ENCODE measurements around the gene EEF1AKMT1. TPM values are rescaled to one million over a fixed set of nuclear protein-coding genes. Genes with fewer than 3 reads are reported as not detected.

The EEF1AKMT1 gene
- total RNA-seq, 4 donors from 2014 or later, result 5.9 to 8.5 (median 8.0) TPM

- DNase-seq, result no peak
- TF ChIP-seq, protein P1, sequence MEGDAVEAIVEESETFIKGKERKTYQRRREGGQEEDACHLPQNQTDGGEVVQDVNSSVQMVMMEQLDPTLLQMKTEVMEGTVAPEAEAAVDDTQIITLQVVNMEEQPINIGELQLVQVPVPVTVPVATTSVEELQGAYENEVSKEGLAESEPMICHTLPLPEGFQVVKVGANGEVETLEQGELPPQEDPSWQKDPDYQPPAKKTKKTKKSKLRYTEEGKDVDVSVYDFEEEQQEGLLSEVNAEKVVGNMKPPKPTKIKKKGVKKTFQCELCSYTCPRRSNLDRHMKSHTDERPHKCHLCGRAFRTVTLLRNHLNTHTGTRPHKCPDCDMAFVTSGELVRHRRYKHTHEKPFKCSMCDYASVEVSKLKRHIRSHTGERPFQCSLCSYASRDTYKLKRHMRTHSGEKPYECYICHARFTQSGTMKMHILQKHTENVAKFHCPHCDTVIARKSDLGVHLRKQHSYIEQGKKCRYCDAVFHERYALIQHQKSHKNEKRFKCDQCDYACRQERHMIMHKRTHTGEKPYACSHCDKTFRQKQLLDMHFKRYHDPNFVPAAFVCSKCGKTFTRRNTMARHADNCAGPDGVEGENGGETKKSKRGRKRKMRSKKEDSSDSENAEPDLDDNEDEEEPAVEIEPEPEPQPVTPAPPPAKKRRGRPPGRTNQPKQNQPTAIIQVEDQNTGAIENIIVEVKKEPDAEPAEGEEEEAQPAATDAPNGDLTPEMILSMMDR (IDR thresholded peaks at IDR 0.05 in 4 of 5, conservative IDR thresholded peaks at IDR 0.05 in 1 of 5), result no peak
- TF ChIP-seq POLR2A (IDR thresholded peaks at IDR 0.05), result no peak
- intact Hi-C loops (cut with DNase I; ENCODE audit: low total_unique reads) (loop anchor here (5.0 kb wide), 1 partner anchor 821 kb away; the partner anchor contains the start of gene ZMYM2), in situ Hi-C loops (cut with MboI; ENCODE audit: low sequenced_read_pairs in 4 of 4) (no loop called here)
- no peak for ATAC-seq
- no peaks in the 10 kb centered on the region for H3K9me3 ChIP-seq
- no peaks in the 10 kb centered on the region for H3K4me1 ChIP-seq
- H3K27me3 ChIP-seq, result no peaks in the 10 kb centered on the region
- H3K27ac ChIP-seq, result peak overlapping the region in 1 of 4 donors; percentile 36
- H3K36me3 ChIP-seq, result peaks cover 0 to 18% of the 10 kb centered on the region in 2 donors
- no peak overlapping the region for H3K4me3 ChIP-seq
These were observed 4.5 kb upstream of the EEF1AKMT1 start for GRCh38 chr13:20778311-20778710.

GRCh38 chr13:20776751-20777150, 3.0 kb upstream of the EEF1AKMT1 start:
- H3K4me3 ChIP-seq, result no peak overlapping the region
- DNase-seq, result no peak
- ATAC-seq, result no peak
- no peak for TF ChIP-seq POLR2A (IDR thresholded peaks at IDR 0.05)
- TF ChIP-seq, protein P1 (IDR thresholded peaks at IDR 0.05 in 4 of 5, conservative IDR thresholded peaks at IDR 0.05 in 1 of 5), result no peak
- no peaks in the 10 kb centered on the region for H3K27me3 ChIP-seq
- no peaks in the 10 kb centered on the region for H3K9me3 ChIP-seq
- intact Hi-C loops (cut with DNase I; ENCODE audit: low total_unique reads) (loop anchor here (5.0 kb wide), 1 partner anchor 819 kb away; the partner anchor contains the start of gene ZMYM2), in situ Hi-C loops (cut with MboI; ENCODE audit: low sequenced_read_pairs in 4 of 4) (no loop called here)
- peaks cover 7 to 10% of the 10 kb centered on the region in 2 donors for H3K4me1 ChIP-seq
- H3K27ac ChIP-seq, result peak overlapping the region in 1 of 4 donors; percentile 10
- peaks cover 0 to 2% of the 10 kb centered on the region in 2 donors for H3K36me3 ChIP-seq

- H3K4me3 ChIP-seq, result no peak overlapping the region
- H3K4me1 ChIP-seq, result peaks cover 8 to 10% of the 10 kb centered on the region in 2 donors
- ATAC-seq (no peak), DNase-seq (no peak)
- TF ChIP-seq, protein P1 (IDR thresholded peaks at IDR 0.05 in 4 of 5, conservative IDR thresholded peaks at IDR 0.05 in 1 of 5), result no peak
- TF ChIP-seq POLR2A (IDR thresholded peaks at IDR 0.05), result no peak
- intact Hi-C loops (cut with DNase I; ENCODE audit: low total_unique reads) (loop anchor here (2.0 to 5.0 kb wide), 2 partner anchors 19 to 819 kb away; partner anchors contain the start of gene ZMYM2), in situ Hi-C loops (cut with MboI; ENCODE audit: low sequenced_read_pairs in 4 of 4) (no loop called here)
- no peaks in the 10 kb centered on the region for H3K27me3 ChIP-seq
- no peak overlapping the region for H3K27ac ChIP-seq
- no peaks in the 10 kb centered on the region for H3K9me3 ChIP-seq
- peaks cover 0 to 4% of the 10 kb centered on the region in 2 donors for H3K36me3 ChIP-seq
These were observed 2.2 kb upstream of the EEF1AKMT1 start for GRCh38 chr13:20775961-20776360.

DNA sequence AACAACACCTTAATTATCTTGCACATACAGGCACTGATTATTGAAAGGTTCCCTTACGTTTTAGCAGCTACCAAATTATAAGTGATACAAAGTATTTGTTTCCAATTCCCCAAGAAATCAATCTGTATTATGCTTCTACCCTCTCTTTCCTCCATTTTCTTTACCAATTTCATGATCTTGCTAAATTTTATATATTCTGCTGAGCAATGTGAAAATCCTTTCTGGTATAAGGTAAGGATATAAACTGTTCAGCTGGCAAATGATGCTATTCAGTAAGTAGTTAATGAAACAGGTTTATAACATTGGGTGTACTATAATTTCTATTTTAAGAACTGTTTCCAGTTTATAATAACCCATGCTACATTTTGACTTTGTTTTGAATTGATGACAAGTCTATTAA, 985 bp upstream of the EEF1AKMT1 start:
- TF ChIP-seq POLR2A (IDR thresholded peaks at IDR 0.05), result no peak
- TF ChIP-seq, protein P1 (IDR thresholded peaks at IDR 0.05 in 4 of 5, conservative IDR thresholded peaks at IDR 0.05 in 1 of 5), result no peak

More for the DNA sequence above, 985 bp upstream of the EEF1AKMT1 start:
- ATAC-seq (no peak), DNase-seq (no peak)
- in situ Hi-C loops (cut with MboI; ENCODE audit: low sequenced_read_pairs in 4 of 4) (no loop called here), intact Hi-C loops (cut with DNase I; ENCODE audit: low total_unique reads) (loop anchor here (2.0 to 5.0 kb wide), 4 partner anchors 20 to 817 kb away; partner anchors contain the start of genes IFT88 and ZMYM2)
- H3K9me3 ChIP-seq, result no peaks in the 10 kb centered on the region
- peaks cover 10 to 11% of the 10 kb centered on the region in 2 donors for H3K4me1 ChIP-seq
- peaks cover 0 to 13% of the 10 kb centered on the region in 2 donors for H3K36me3 ChIP-seq
- peak overlapping the region; percentile 1 to 95 (median 92) for H3K27ac ChIP-seq
- H3K4me3 ChIP-seq, result no peak overlapping the region
- H3K27me3 ChIP-seq, result no peaks in the 10 kb centered on the region
